Omental fat pad (tissue), 4 donors: ENCODE results near the gene TBC1D2. TPM values are rescaled to one million over a fixed set of nuclear protein-coding genes. Genes with fewer than 3 reads are reported as not detected.

Experiments
- ATAC-seq: fragments of 150-250 bp; one replicate; pipeline ENCODE4 v1.9.1; 2016; ENCODE audit warnings: mild to moderate bottlenecking, moderate library complexity; ENCODE audit not compliant: low FRiP score
- DNase-seq: peaks from one replicate; pipeline ENCODE4 v3.0.0-alpha.2; 2019; ENCODE audit warnings: low spot score
- CTCF ChIP-seq, 3 donors: fragments of 450-650 bp; IDR thresholded peaks; one replicate each; pipeline ENCODE4 v1.5.1; 2016 to 2017; ENCODE audit warnings: antibody characterized with exemption in 3 of 3, mild to moderate bottlenecking in 3 of 3, moderate library complexity in 2 of 3
- total RNA-seq, 4 donors: library from RNA; depleted of rRNA; stranded (reverse); fragments of >200 nt; gene quantifications; one replicate each; pipeline ENCODE4 v1.1.0, GENCODE V29; 2016

Gene TBC1D2
- 10 to 100 TPM in 2 of 4 donors, 1 to 10 TPM in 2; 7.6 to 37.9 (median 12.4) TPM for total RNA-seq

- TF ChIP-seq CTCF (IDR thresholded peaks at IDR 0.05), result no peak
- DNase-seq (peak; percentile 91), ATAC-seq (peak; percentile 95)
These were observed at the start of gene TBC1D2 for GRCh38 chr9:98255578-98256296. Gene TBC1D2 (minus strand): TSS chr9:98255649. CDS start chr9:98255541, 108 bp downstream.

DNA sequence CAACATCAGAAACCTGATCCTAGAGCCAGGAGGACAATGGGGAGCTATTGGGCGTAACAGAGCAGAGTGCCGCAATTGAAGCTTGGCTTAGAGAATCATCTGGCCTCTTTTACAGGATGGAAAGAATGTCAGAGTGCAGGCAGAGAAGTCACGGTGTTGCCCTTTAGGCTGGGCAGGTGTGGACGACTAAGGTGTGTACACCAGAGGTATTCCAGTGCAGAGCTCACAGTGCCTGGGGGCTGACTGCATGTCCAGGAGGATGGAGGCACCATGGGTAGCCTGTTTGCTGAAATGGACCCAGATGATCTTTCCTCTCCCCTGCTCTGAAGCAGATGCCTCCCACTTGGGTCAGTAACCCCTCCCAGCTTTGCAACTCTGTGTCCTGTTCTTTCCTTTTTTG, 48.9 kb upstream of the TBC1D2 start:
- TF ChIP-seq CTCF (IDR thresholded peaks at IDR 0.05), result no peak
- ATAC-seq (no peak), DNase-seq (no peak)

GRCh38 chr9:98303633-98304125, 48.2 kb upstream of the TBC1D2 start:
- DNase-seq, result no peak

DNA sequence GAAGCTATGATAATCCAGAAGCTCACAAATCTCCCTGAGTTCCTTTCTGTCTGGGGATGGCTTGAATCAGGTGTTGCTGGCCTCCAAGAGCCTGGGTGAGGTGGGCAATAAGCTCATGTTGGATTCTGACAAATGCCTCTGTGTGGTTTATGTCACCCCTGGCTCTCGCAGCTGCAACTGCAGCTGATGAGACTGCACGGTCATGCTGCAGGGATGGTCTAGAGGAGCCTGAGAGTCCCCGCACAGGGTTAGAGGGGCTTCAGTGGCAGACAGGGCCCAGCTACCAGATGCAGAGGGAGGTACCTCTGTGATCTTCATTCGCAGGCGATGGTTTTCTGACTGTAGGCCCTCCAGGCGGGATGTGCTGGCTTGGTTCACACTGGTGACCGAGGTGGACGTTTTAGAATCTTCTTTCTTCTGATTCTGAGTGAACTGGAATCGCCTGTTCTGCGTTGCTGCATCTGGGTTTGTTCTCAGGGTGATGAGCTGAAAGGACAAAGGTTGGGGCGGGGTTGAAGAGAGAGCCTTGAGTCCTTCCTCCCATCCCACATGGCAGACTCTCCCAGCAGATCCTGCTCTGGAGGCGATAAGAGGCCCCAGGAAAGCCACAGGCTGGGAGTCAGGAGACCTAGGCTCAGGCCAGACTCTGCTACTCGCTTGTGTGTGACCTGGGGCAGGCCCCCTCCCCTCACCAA, 47.6 kb upstream of the TBC1D2 start:
- no peak for TF ChIP-seq CTCF (IDR thresholded peaks at IDR 0.05)
- DNase-seq (no peak), ATAC-seq (no peak)

More at GRCh38 chr9:98303633-98304125, 48.2 kb upstream of the TBC1D2 start:
- TF ChIP-seq CTCF (IDR thresholded peaks at IDR 0.05), result no peak
- ATAC-seq, result no peak

DNA sequence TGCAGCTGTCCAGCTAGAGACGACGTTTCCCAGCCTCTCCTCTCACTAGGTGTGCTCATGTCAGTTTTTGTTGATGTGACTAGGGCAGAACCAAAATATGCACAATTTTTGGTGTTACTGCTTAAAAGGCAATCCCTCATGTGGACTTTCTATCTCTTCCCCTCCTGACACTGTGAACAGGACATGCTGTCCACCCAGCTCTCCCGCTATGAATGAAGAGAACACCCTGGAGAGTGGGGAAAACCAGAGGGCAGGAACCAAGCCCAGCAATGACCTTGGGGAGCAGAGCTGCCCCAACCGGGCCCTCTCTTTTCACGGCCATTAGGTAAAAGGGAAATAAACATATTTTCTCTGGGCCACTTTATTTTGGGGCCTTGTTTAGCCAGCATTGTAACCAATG, 46.7 kb upstream of the TBC1D2 start:
- DNase-seq (no peak), ATAC-seq (no peak)
- TF ChIP-seq CTCF (IDR thresholded peaks at IDR 0.05), result no peak

GRCh38 chr9:98300611-98301010, 45.2 kb upstream of the TBC1D2 start:
- no peak for DNase-seq
- no peak for ATAC-seq
- no peak for TF ChIP-seq CTCF (IDR thresholded peaks at IDR 0.05)
